Nephron progenitor cell (in vitro differentiated cells): ENCODE measurements around the gene BEST2.

Source experiments
- DNase-seq: peaks from one replicate; pipeline ENCODE4 v3.0.0; 2021
- H3K27ac Mint-ChIP-seq: 2 replicates; pipeline ENCODE4 v1.8.0; 2021; ENCODE audit warnings: mild to moderate bottlenecking, moderate library complexity, mixed read lengths
- H3K27me3 Mint-ChIP-seq: 2 replicates; pipeline ENCODE4 v1.8.0; 2021; ENCODE audit warnings: mild to moderate bottlenecking, low read depth, mixed read lengths; ENCODE audit not compliant: poor library complexity
- H3K36me3 Mint-ChIP-seq: 2 replicates; pipeline ENCODE4 v1.8.0; 2021; ENCODE audit warnings: low read depth, mixed read lengths
- H3K4me1 Mint-ChIP-seq: 2 replicates; pipeline ENCODE4 v1.8.0; 2021; ENCODE audit warnings: mixed read lengths
- H3K4me3 Mint-ChIP-seq: 2 replicates; pipeline ENCODE4 v1.8.0; 2021; ENCODE audit warnings: mild to moderate bottlenecking, moderate library complexity, mixed read lengths
- H3K9me3 Mint-ChIP-seq: 2 replicates; pipeline ENCODE4 v1.8.0; 2021; ENCODE audit warnings: mild to moderate bottlenecking, moderate library complexity, mixed read lengths
- TF ChIP-seq, protein P1 (sequence below): fragments of 200-600 bp; sonication (generic); IDR thresholded peaks from 2 replicates; pipeline ENCODE4 v1.5.0; 2021; ENCODE audit warnings: antibody characterized with exemption

Gene BEST2

DNA sequence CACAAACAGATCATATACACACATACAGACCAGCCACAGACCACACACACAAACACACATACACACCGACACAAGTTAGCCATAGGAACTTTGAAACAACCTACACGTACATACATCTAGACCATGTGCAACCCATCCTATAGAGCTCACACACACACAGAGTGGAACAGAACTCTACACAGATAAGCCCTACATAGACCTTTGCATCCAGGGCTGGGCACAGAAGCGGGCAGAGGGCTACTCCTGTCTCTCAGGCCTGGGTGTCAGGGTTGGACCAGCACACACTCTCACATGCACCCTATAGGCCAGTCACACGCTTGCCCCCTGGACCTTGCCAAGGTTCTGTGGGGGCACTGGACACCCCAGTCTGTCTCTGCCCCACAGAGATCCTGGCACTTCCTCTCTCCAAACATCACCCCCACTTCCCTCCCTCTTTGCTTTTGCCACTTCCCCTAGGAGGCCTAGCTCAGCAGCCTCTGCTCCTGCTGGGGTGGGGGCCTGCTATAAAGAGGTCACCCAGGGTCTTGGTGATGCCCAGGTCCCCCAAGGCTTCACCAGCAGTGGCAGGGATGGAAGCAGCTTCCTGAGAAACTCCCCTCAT, 33.9 kb downstream of the BEST2 start:
- TF ChIP-seq, protein P1, sequence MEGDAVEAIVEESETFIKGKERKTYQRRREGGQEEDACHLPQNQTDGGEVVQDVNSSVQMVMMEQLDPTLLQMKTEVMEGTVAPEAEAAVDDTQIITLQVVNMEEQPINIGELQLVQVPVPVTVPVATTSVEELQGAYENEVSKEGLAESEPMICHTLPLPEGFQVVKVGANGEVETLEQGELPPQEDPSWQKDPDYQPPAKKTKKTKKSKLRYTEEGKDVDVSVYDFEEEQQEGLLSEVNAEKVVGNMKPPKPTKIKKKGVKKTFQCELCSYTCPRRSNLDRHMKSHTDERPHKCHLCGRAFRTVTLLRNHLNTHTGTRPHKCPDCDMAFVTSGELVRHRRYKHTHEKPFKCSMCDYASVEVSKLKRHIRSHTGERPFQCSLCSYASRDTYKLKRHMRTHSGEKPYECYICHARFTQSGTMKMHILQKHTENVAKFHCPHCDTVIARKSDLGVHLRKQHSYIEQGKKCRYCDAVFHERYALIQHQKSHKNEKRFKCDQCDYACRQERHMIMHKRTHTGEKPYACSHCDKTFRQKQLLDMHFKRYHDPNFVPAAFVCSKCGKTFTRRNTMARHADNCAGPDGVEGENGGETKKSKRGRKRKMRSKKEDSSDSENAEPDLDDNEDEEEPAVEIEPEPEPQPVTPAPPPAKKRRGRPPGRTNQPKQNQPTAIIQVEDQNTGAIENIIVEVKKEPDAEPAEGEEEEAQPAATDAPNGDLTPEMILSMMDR, result no peak
- no peaks in the 10 kb centered on the region for H3K36me3 Mint-ChIP-seq
- H3K4me1 Mint-ChIP-seq, result peaks cover 30% of the 10 kb centered on the region
- H3K4me3 Mint-ChIP-seq, result no peak overlapping the region
- H3K9me3 Mint-ChIP-seq, result no peaks in the 10 kb centered on the region
- no peak overlapping the region for H3K27ac Mint-ChIP-seq
- no peaks in the 10 kb centered on the region for H3K27me3 Mint-ChIP-seq
- no peak for DNase-seq

DNA sequence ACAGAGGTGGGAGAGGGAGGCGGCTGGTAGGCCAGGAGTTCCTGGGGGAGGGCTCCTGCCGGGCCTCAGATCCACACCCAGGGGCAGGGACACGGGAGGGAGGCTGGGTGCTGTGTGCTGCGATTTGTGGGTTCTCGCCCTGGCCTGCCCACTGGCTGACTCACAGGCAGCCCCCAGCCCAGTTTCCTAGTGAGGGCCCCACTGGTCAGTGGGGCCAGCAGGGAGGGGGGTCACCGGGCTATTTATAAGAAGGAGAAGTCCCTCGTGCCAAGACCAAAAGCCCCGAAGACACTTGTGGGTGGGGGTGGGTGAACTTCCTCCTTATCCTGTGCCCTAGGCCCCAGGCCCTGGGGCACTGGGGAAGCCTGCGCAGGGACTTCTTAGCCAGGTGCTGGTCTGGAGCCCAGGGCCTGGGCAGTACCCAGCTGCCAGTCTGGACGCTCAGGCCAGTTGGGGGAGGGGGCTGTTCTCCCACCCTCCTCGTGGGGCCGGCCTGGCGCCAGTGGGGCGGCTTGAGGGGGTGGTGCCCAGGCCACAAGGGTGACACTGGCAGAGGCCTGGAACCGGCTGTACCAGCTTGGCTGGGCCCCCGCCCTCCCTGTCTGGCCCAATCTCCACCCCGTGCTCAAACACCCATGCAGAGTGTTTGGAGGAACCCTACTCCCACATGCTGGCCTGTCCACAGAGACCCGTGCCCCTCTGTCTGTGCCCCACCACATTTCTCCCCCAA, 34.7 kb downstream of the BEST2 start:
- DNase-seq, result no peak
- TF ChIP-seq, protein P1, result no peak
- H3K9me3 Mint-ChIP-seq, result no peaks in the 10 kb centered on the region
- no peaks in the 10 kb centered on the region for H3K36me3 Mint-ChIP-seq
- peaks cover 36% of the 10 kb centered on the region for H3K4me1 Mint-ChIP-seq
- H3K4me3 Mint-ChIP-seq, result no peak overlapping the region
- H3K27ac Mint-ChIP-seq, result no peak overlapping the region
- H3K27me3 Mint-ChIP-seq, result peaks cover 4% of the 10 kb centered on the region

DNA sequence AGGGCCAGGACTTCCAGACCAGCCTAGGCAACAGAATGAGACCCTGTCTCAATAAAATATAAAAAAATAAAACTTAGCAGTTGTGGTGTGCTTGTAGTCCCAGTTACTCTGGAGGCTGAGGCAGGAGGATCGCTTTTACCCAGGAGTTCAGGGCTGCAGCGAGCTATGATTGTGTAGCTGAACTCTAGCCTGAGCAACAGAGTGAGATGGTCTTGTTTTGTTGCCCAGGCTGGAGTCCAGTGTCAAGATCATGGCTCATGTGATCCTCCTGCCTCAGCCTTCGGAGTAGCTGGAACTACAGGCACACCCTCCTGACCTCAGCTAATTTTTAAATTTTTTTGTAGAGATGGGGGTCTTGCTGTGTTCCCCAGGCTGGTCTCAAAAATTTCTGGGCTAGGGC, 35.4 kb downstream of the BEST2 start:
- H3K27me3 Mint-ChIP-seq, result peaks cover 4% of the 10 kb centered on the region
- no peak for DNase-seq

DNA sequence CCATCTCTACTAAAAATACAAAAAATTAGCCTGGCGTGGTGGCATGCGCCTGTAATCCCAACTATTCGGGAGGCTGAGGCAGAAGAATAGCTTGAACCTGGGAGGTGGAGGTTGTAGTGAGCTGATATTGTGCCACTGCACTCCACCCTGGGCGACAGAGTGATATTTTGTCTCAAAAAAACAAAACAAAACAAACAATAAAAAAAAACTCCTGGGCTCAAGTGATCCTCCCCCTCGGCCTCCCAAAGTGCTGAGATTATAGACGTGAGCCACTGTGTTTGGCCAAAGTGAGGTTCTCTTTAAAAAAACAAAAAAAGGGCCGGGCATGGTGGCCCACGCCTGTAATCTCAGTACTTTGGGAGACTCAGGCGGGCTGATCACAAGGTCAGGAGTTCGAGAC, 35.9 kb downstream of the BEST2 start:
- Mint-ChIP-seq H3K9me3 (no peaks in the 10 kb centered on the region), H3K27ac (no peak overlapping the region), H3K36me3 (no peaks in the 10 kb centered on the region), H3K4me1 (peaks cover 32% of the 10 kb centered on the region), H3K4me3 (no peak overlapping the region), H3K27me3 (peaks cover 4% of the 10 kb centered on the region)
- TF ChIP-seq, protein P1, result no peak
- DNase-seq, result no peak

More for the DNA sequence above, 35.4 kb downstream of the BEST2 start:
- no peak overlapping the region for H3K27ac Mint-ChIP-seq
- H3K36me3 Mint-ChIP-seq, result no peaks in the 10 kb centered on the region
- no peak overlapping the region for H3K4me3 Mint-ChIP-seq
- TF ChIP-seq, protein P1, result no peak
- peaks cover 36% of the 10 kb centered on the region for H3K4me1 Mint-ChIP-seq
- no peaks in the 10 kb centered on the region for H3K9me3 Mint-ChIP-seq

DNA sequence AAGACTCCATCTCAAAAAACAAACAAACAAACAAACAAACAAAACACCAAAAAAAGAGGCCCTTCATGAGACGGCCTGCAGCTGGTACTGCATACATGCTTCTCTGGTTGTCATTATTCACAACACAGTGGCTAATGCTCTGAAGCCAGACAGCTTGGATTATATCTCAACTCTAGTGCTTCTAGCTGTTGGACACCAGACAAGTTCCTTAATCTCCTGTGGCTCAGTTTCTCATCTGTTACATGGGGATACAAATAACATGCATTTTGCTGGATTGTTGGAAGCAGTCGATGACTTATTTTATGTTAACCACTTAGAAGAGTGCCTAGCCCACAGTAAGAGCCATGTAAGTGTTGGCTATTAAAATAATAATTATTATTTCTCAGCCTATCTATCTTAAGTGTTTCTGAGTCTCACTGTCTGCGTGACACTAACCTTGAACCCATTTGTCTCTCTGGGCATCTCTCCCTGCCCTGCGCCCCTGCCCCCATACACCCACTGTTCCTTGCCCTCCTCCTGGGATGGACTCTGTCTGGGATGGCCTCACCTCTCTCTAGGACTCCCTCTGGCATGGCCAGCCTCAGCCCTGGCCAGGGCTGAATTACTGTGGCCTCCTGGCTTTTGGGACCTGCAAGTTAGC, 36.6 kb downstream of the BEST2 start:
- TF ChIP-seq, protein P1, result no peak
- Mint-ChIP-seq H3K4me3 (peak overlapping the region; percentile 81), H3K27ac (peak overlapping the region; percentile 67), H3K36me3 (no peaks in the 10 kb centered on the region), H3K4me1 (peaks cover 37% of the 10 kb centered on the region), H3K9me3 (no peaks in the 10 kb centered on the region), H3K27me3 (peaks cover 4% of the 10 kb centered on the region)
- DNase-seq, result no peak
